H9 (cell line): ENCODE measurements around the gene SIK2. TPM values are rescaled to one million over a fixed set of nuclear protein-coding genes. Genes with fewer than 3 reads are reported as not detected.

Experiments used
- DNase-seq: peaks from one replicate; pipeline ENCODE4 v3.0.0-alpha.2; 2017
- H2AFZ ChIP-seq: one replicate; pipeline ENCODE4 v1.6.1; 2013; ENCODE audit warnings: mild to moderate bottlenecking, low read length, control low read depth, moderate library complexity
- H2AK5ac ChIP-seq: 2 replicates; pipeline ENCODE4 v1.6.1; 2013; ENCODE audit warnings: low read length, control low read depth, mixed read lengths; ENCODE audit not compliant: insufficient read length
- H2BK120ac ChIP-seq: one replicate; pipeline ENCODE4 v1.6.1; 2013; ENCODE audit warnings: low read depth, mild to moderate bottlenecking, low read length, control low read depth, inconsistent platforms; ENCODE audit not compliant: poor library complexity, severe bottlenecking
- H2BK12ac ChIP-seq: 2 replicates; pipeline ENCODE4 v1.6.1; 2013; ENCODE audit warnings: low read length, control low read depth, mixed read lengths, low read depth; ENCODE audit not compliant: insufficient read length
- H2BK15ac ChIP-seq: 2 replicates; pipeline ENCODE4 v1.6.1; 2013; ENCODE audit warnings: low read depth, low read length, control low read depth
- H2BK20ac ChIP-seq: one replicate; pipeline ENCODE4 v1.6.1; 2013; ENCODE audit warnings: low read depth, mild to moderate bottlenecking, low read length, control low read depth, inconsistent platforms; ENCODE audit not compliant: poor library complexity, severe bottlenecking
- H2BK5ac ChIP-seq: 2 replicates; pipeline ENCODE4 v1.6.1; 2013; ENCODE audit warnings: low read length, control low read depth, mixed read lengths; ENCODE audit not compliant: insufficient read length
- H3K14ac ChIP-seq: 2 replicates; pipeline ENCODE4 v1.6.1; 2013; ENCODE audit warnings: low read length, control low read depth; ENCODE audit not compliant: insufficient read depth
- H3K18ac ChIP-seq: 2 replicates; pipeline ENCODE4 v1.6.1; 2013; ENCODE audit warnings: low read depth, mild to moderate bottlenecking, mixed read lengths, low read length, control low read depth; ENCODE audit not compliant: insufficient read length
- H3K23ac ChIP-seq: 2 replicates; pipeline ENCODE4 v1.6.1; 2013; ENCODE audit warnings: low read length, control low read depth, mixed read lengths, low read depth; ENCODE audit not compliant: insufficient read length
- H3K23me2 ChIP-seq: 2 replicates; pipeline ENCODE4 v1.6.1; 2013; ENCODE audit warnings: low read depth, mild to moderate bottlenecking, mixed read lengths, low read length, control low read depth; ENCODE audit not compliant: insufficient read length, poor library complexity, severe bottlenecking
- H3K27ac ChIP-seq: 2 replicates; pipeline ENCODE4 v1.5.1; 2013; ENCODE audit warnings: low read length, control low read depth, mixed read lengths, low read depth; ENCODE audit not compliant: insufficient read length
- H3K27me3 ChIP-seq: 2 replicates; pipeline ENCODE4 v1.6.1; 2013; ENCODE audit warnings: low read length, control low read depth, inconsistent platforms; ENCODE audit not compliant: insufficient read depth
- H3K4ac ChIP-seq: 2 replicates; pipeline ENCODE4 v1.6.1; 2013; ENCODE audit warnings: low read depth, mild to moderate bottlenecking, control low read depth, inconsistent platforms, low read length, moderate library complexity
- H3K4me1 ChIP-seq: 2 replicates; pipeline ENCODE4 v1.6.1; 2013; ENCODE audit warnings: low read length, control low read depth, inconsistent platforms; ENCODE audit not compliant: insufficient read depth
- H3K4me2 ChIP-seq: 2 replicates; pipeline ENCODE4 v1.6.1; 2013; ENCODE audit warnings: low read length, control low read depth, mixed read lengths; ENCODE audit not compliant: insufficient read length, insufficient read depth
- H3K56ac ChIP-seq: 2 replicates; pipeline ENCODE4 v1.6.1; 2013; ENCODE audit warnings: low read depth, mild to moderate bottlenecking, mixed read lengths, low read length, control low read depth; ENCODE audit not compliant: insufficient read length
- H3K79me1 ChIP-seq: 2 replicates; pipeline ENCODE4 v1.6.1; 2013; ENCODE audit warnings: low read depth, mild to moderate bottlenecking, moderate library complexity, low read length, control low read depth, inconsistent platforms; ENCODE audit not compliant: insufficient read depth, poor library complexity, severe bottlenecking
- H3K79me2 ChIP-seq: 2 replicates; pipeline ENCODE4 v1.6.1; 2013; ENCODE audit warnings: low read length, control low read depth, inconsistent platforms; ENCODE audit not compliant: insufficient read depth
- H3K9ac ChIP-seq: 2 replicates; pipeline ENCODE4 v1.6.1; 2013; ENCODE audit warnings: low read length, control low read depth, mixed read lengths; ENCODE audit not compliant: insufficient read length; ENCODE audit errors: extremely low read depth
- H3K9me3 ChIP-seq: one replicate; pipeline ENCODE4 v1.6.1; 2013; ENCODE audit warnings: low read depth, low read length, inconsistent platforms; ENCODE audit not compliant: control insufficient read depth
- H3T11ph ChIP-seq: one replicate; pipeline ENCODE4 v1.6.1; 2013; ENCODE audit warnings: mild to moderate bottlenecking, low read length, control low read depth, inconsistent platforms
- H4K20me1 ChIP-seq: one replicate; pipeline ENCODE4 v1.6.1; 2013; ENCODE audit not compliant: control insufficient read depth, insufficient read length, insufficient read depth
- H4K5ac ChIP-seq: 2 replicates; pipeline ENCODE4 v1.6.1; 2013; ENCODE audit warnings: low read depth, mild to moderate bottlenecking, mixed read lengths, low read length, control low read depth; ENCODE audit not compliant: insufficient read length
- H4K8ac ChIP-seq: replicated peaks from 2 replicates; pipeline ENCODE4 v1.6.1; 2013; ENCODE audit warnings: low read length, control low read depth, mixed read lengths, low read depth; ENCODE audit not compliant: insufficient read length
- H4K91ac ChIP-seq: 2 replicates; pipeline ENCODE4 v1.6.1; 2013; ENCODE audit warnings: low read depth, mild to moderate bottlenecking, moderate library complexity, mixed read lengths, low read length, control low read depth; ENCODE audit not compliant: insufficient read length
- H3K27ac Mint-ChIP-seq, 3 experiments: 2 replicates in 2 of 3; 3 replicates in 1 of 3; pipeline ENCODE4 v1.8.0; 2020 to 2021; ENCODE audit warnings: mixed read lengths in 3 of 3, mild to moderate bottlenecking in 1 of 3, moderate library complexity in 1 of 3
- H3K27me3 Mint-ChIP-seq: 2 replicates; pipeline ENCODE4 v1.8.0; 2021; ENCODE audit warnings: low read depth, mild to moderate bottlenecking, moderate library complexity, mixed read lengths
- H3K36me3 Mint-ChIP-seq, 3 experiments: 2 replicates in 2 of 3; 3 replicates in 1 of 3; pipeline ENCODE4 v1.8.0; 2020 to 2021; ENCODE audit warnings: low read depth in 3 of 3, mixed read lengths in 3 of 3; ENCODE audit not compliant: insufficient read depth in 1 of 3
- H3K4me1 Mint-ChIP-seq, 2 experiments: 2 replicates each; pipeline ENCODE4 v1.8.0; 2020; ENCODE audit warnings: mixed read lengths in 2 of 2
- H3K4me3 Mint-ChIP-seq, 2 experiments: 2 replicates in 1 of 2; 3 replicates in 1 of 2; pipeline ENCODE4 v1.8.0; 2020 to 2021; ENCODE audit warnings: mild to moderate bottlenecking in 2 of 2, mixed read lengths in 2 of 2, moderate library complexity in 1 of 2
- H3K9me3 Mint-ChIP-seq, 2 experiments: 2 replicates in 1 of 2; 3 replicates in 1 of 2; pipeline ENCODE4 v1.8.0; 2020; ENCODE audit warnings: mild to moderate bottlenecking in 2 of 2, mixed read lengths in 2 of 2, moderate library complexity in 1 of 2
- WGBS: extraction: QIAGEN DNeasy Blood & Tissue Kit; methylation state at CpG from one replicate; pipeline ENCODE4 v1.1.7; 2013; ENCODE audit warnings: missing lambda C conversion rate, low lambda C conversion rate, mixed read lengths; ENCODE audit not compliant: insufficient read length; ENCODE audit errors: extremely low coverage; 5-methylcytosine and 5-hydroxymethylcytosine counted together
- total RNA-seq: library from RNA; stranded (reverse); gene quantifications from 2 replicates; pipeline ENCODE4 v1.2.1, GENCODE V29; 2021
- TF ChIP-seq, protein P1 (sequence below): fragments of 200-600 bp; sonication (generic); conservative IDR thresholded peaks from 3 replicates; pipeline ENCODE4 v1.8.0; 2021; ENCODE audit warnings: antibody characterized with exemption, mild to moderate bottlenecking

SIK2 gene
- total RNA-seq, 1 experiment from 2014 or later, result 7.5 TPM

GRCh38 chr11:111729071-111729830 lies 127.0 kb downstream of the SIK2 start:
- no peaks in the 10 kb centered on the region for H3K23me2 ChIP-seq
- no peak overlapping the region for H2BK12ac ChIP-seq
- no peak overlapping the region for H3K4me2 ChIP-seq
- no peak overlapping the region for H2BK5ac ChIP-seq
- H3K23ac ChIP-seq, result no peak overlapping the region
- Mint-ChIP-seq H3K27ac (peak overlapping the region; percentile 37 to 84 (median 38); a peak in 4 of 7 replicates), H3K27me3 (no peaks in the 10 kb centered on the region; the same call in 1 of the 2 replicates), H3K9me3 (no peaks in the 10 kb centered on the region), H3K36me3 (peaks cover 3 to 10% (median 9%) of the 10 kb centered on the region in 3 experiments; a peak in 5 of 7 replicates), H3K4me3 (no peak overlapping the region), H3K4me1 (peaks cover 5 to 26% of the 10 kb centered on the region in 2 experiments; a peak in 3 of 4 replicates)
- no peak overlapping the region for H3K4ac ChIP-seq
- H3K56ac ChIP-seq, result no peak overlapping the region
- no peak overlapping the region for H3T11ph ChIP-seq
- H2AFZ ChIP-seq, result no peak overlapping the region
- H3K18ac ChIP-seq, result no peak overlapping the region
- H2BK120ac ChIP-seq, result no peak overlapping the region
- no peaks in the 10 kb centered on the region for H3K9me3 ChIP-seq
- H3K9ac ChIP-seq, result no peak overlapping the region
- no peak overlapping the region for H2AK5ac ChIP-seq
- no peaks in the 10 kb centered on the region for H3K4me1 ChIP-seq
- no peaks in the 10 kb centered on the region for H3K79me1 ChIP-seq
- H4K20me1 ChIP-seq, result no peaks in the 10 kb centered on the region
- H4K91ac ChIP-seq, result no peak overlapping the region
- H3K27me3 ChIP-seq, result no peaks in the 10 kb centered on the region
- TF ChIP-seq, protein P1, sequence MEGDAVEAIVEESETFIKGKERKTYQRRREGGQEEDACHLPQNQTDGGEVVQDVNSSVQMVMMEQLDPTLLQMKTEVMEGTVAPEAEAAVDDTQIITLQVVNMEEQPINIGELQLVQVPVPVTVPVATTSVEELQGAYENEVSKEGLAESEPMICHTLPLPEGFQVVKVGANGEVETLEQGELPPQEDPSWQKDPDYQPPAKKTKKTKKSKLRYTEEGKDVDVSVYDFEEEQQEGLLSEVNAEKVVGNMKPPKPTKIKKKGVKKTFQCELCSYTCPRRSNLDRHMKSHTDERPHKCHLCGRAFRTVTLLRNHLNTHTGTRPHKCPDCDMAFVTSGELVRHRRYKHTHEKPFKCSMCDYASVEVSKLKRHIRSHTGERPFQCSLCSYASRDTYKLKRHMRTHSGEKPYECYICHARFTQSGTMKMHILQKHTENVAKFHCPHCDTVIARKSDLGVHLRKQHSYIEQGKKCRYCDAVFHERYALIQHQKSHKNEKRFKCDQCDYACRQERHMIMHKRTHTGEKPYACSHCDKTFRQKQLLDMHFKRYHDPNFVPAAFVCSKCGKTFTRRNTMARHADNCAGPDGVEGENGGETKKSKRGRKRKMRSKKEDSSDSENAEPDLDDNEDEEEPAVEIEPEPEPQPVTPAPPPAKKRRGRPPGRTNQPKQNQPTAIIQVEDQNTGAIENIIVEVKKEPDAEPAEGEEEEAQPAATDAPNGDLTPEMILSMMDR, result no peak
- no peak overlapping the region for H4K8ac ChIP-seq
- H3K27ac ChIP-seq, result no peak overlapping the region
- H4K5ac ChIP-seq, result no peak overlapping the region
- no peak overlapping the region for H2BK15ac ChIP-seq
- WGBS, result no CpG with 5 or more reads among the region's 10 CpGs
- no peaks in the 10 kb centered on the region for H3K79me2 ChIP-seq
- DNase-seq, result no peak
- no peak overlapping the region for H3K14ac ChIP-seq
- no peak overlapping the region for H2BK20ac ChIP-seq
